SU-DHL-6 (cell line): ENCODE results near the gene RPS15.

Experiments
- H2AFZ ChIP-seq: fragments of 200-600 bp; sonication (generic); 2 replicates; pipeline ENCODE4 v1.6.1; 2014; ENCODE audit warnings: low read depth, mild to moderate bottlenecking, moderate library complexity, mixed read lengths, antibody characterized with exemption, low read length; ENCODE audit not compliant: severe bottlenecking
- H3F3A ChIP-seq: fragments of 200-600 bp; shearing (Covaris generic); 2 replicates; pipeline ENCODE4 v1.6.0; 2016; ENCODE audit warnings: antibody characterized with exemption, mild to moderate bottlenecking; ENCODE audit not compliant: insufficient read depth
- H3K27ac ChIP-seq: fragments of 200-600 bp; sonication (generic); 2 replicates; pipeline ENCODE4 v1.5.1; 2016; ENCODE audit warnings: low read depth, mild to moderate bottlenecking, low read length, moderate library complexity, mixed read lengths
- H3K27me3 ChIP-seq: fragments of 200-600 bp; sonication (generic), shearing (Covaris generic); 2 replicates; pipeline ENCODE4 v1.6.0; 2014; ENCODE audit warnings: mild to moderate bottlenecking, low read length
- H3K36me3 ChIP-seq: fragments of 200-600 bp; sonication (generic); 2 replicates; pipeline ENCODE4 v1.6.1; 2014; ENCODE audit warnings: mild to moderate bottlenecking, low read length, mixed read lengths
- H3K4me2 ChIP-seq: fragments of 300-600, 200-600 bp; shearing (Covaris generic), sonication (generic); 2 replicates; pipeline ENCODE4 v1.6.0; 2014; ENCODE audit warnings: low read length, low read depth, mild to moderate bottlenecking; ENCODE audit not compliant: poor library complexity, severe bottlenecking
- H3K4me3 ChIP-seq: fragments of 200-600 bp; sonication (generic); 2 replicates; pipeline ENCODE4 v1.5.1; 2014; ENCODE audit warnings: antibody characterized with exemption, low read length, mild to moderate bottlenecking, mixed read lengths; ENCODE audit not compliant: insufficient read depth, poor library complexity, severe bottlenecking
- H3K79me2 ChIP-seq: fragments of 200-600 bp; sonication (generic); 2 replicates; pipeline ENCODE4 v1.6.1; 2014; ENCODE audit warnings: mild to moderate bottlenecking, low read length, moderate library complexity; ENCODE audit not compliant: insufficient read depth
- H3K9ac ChIP-seq: fragments of 200-600 bp; sonication (generic); 2 replicates; pipeline ENCODE4 v1.7.0; 2014; ENCODE audit warnings: mild to moderate bottlenecking, low read length
- H3K9me2 ChIP-seq: fragments of 200-600 bp; sonication (generic); replicated peaks from 2 replicates; pipeline ENCODE4 v1.6.1; 2014; ENCODE audit warnings: low read length; ENCODE audit not compliant: insufficient read depth
- H3K9me3 ChIP-seq: fragments of 200-600 bp; sonication (generic); 2 replicates; pipeline ENCODE4 v1.6.1; 2014; ENCODE audit warnings: low read length, mixed read lengths; ENCODE audit not compliant: insufficient read depth
- H4K20me1 ChIP-seq: fragments of 200-600 bp; sonication (generic); 2 replicates; pipeline ENCODE4 v1.6.1; 2014; ENCODE audit warnings: low read depth, mild to moderate bottlenecking, antibody characterized with exemption, low read length, moderate library complexity, mixed read lengths
- CTCF ChIP-seq: fragments of 200-600 bp; sonication (generic); IDR thresholded peaks from one replicate; pipeline ENCODE4 v1.5.1; 2017; ENCODE audit warnings: antibody characterized with exemption, mild to moderate bottlenecking, low read length, moderate library complexity; ENCODE audit not compliant: insufficient read depth, poor library complexity, severe bottlenecking
- EZH2phosphoT487 ChIP-seq: fragments of 200-600 bp; sonication (generic), shearing (Covaris generic); conservative IDR thresholded peaks from 2 replicates; pipeline ENCODE4 v1.6.1; 2018; ENCODE audit warnings: mild to moderate bottlenecking, antibody characterized with exemption, low read length, moderate library complexity, mixed read lengths

Gene RPS15

GRCh38 chr19:1486720-1487575 lies 48.8 kb downstream of the RPS15 start:
- Histone ChIP-seq H2AFZ (no peak overlapping the region), H4K20me1 (no peaks in the 10 kb centered on the region), H3K9me2 (no peaks in the 10 kb centered on the region), H3K9me3 (no peaks in the 10 kb centered on the region), H3K27me3 (no peaks in the 10 kb centered on the region), H3K9ac (no peak overlapping the region), H3K4me3 (no peak overlapping the region), H3K27ac (no peak overlapping the region), H3F3A (no peaks in the 10 kb centered on the region), H3K36me3 (no peaks in the 10 kb centered on the region), H3K4me2 (no peak overlapping the region), H3K79me2 (no peaks in the 10 kb centered on the region)
- no peak for TF ChIP-seq CTCF
- no peak for TF ChIP-seq EZH2phosphoT487

GRCh38 chr19:1487576-1488281 lies 49.5 kb downstream of the RPS15 start:
- Histone ChIP-seq H3K79me2 (no peaks in the 10 kb centered on the region), H3K4me3 (no peak overlapping the region), H3K27ac (no peak overlapping the region), H3F3A (no peaks in the 10 kb centered on the region), H3K36me3 (no peaks in the 10 kb centered on the region), H3K9me3 (no peaks in the 10 kb centered on the region), H2AFZ (no peak overlapping the region), H3K9ac (no peak overlapping the region), H4K20me1 (no peaks in the 10 kb centered on the region), H3K9me2 (no peaks in the 10 kb centered on the region), H3K4me2 (no peak overlapping the region), H3K27me3 (no peaks in the 10 kb centered on the region)
- TF ChIP-seq EZH2phosphoT487 (no peak), CTCF (no peak)

- Histone ChIP-seq H3K27ac (no peak overlapping the region), H3K36me3 (no peaks in the 10 kb centered on the region), H3K27me3 (no peaks in the 10 kb centered on the region), H3F3A (no peaks in the 10 kb centered on the region), H3K4me3 (no peak overlapping the region), H3K9ac (no peak overlapping the region), H3K9me3 (no peaks in the 10 kb centered on the region), H3K79me2 (no peaks in the 10 kb centered on the region), H3K9me2 (no peaks in the 10 kb centered on the region), H3K4me2 (no peak overlapping the region), H4K20me1 (no peaks in the 10 kb centered on the region), H2AFZ (no peak overlapping the region)
- TF ChIP-seq EZH2phosphoT487 (no peak), CTCF (no peak)
These were observed 50.0 kb downstream of the RPS15 start for GRCh38 chr19:1488282-1488601.
